ENCODE data around the gene SLC27A6. TPM values are rescaled to one million over a fixed set of nuclear protein-coding genes. Genes with fewer than 3 reads are reported as not detected.

The SLC27A6 gene
- total RNA-seq, 2 experiments from 2014 or later: not detected

- Mint-ChIP-seq H3K27ac (no peak overlapping the region), H3K4me3 (no peak overlapping the region), H3K27me3 (ENCODE audit: low read depth) (peaks cover 6% of the 10 kb centered on the region), H3K36me3 (ENCODE audit: low read depth) (no peaks in the 10 kb centered on the region), H3K9me3 (no peaks in the 10 kb centered on the region), H3K4me1 (ENCODE audit: low read depth) (no peaks in the 10 kb centered on the region)
- CTCF ChIA-PET: no interaction called here
- intact Hi-C loops (cut with micrococcal nuclease): no loop called here
- no peak for DNase-seq
Measured at GRCh38 chr5:129078247-129078646, 113.0 kb downstream of the SLC27A6 start.

GRCh38 chr5:129078660-129079059 is 113.4 kb downstream of the SLC27A6 start:
- CTCF ChIA-PET: no interaction called here
- DNase-seq: no peak

GRCh38 chr5:129079496-129079895 is 114.2 kb downstream of the SLC27A6 start:
- CTCF ChIA-PET: interaction anchor here (0.5 kb wide), 1 partner anchor 144 kb away, joined by 4 read pairs; no protein-coding TSS in a partner anchor
- H3K36me3 Mint-ChIP-seq (ENCODE audit: low read depth): no peaks in the 10 kb centered on the region

More at GRCh38 chr5:129078660-129079059, 113.4 kb downstream of the SLC27A6 start:
- H3K36me3 Mint-ChIP-seq (ENCODE audit: low read depth): no peaks in the 10 kb centered on the region
- H3K27ac Mint-ChIP-seq: no peak overlapping the region
- H3K27me3 Mint-ChIP-seq (ENCODE audit: low read depth): peaks cover 6% of the 10 kb centered on the region
- H3K4me1 Mint-ChIP-seq (ENCODE audit: low read depth): no peaks in the 10 kb centered on the region
- H3K4me3 Mint-ChIP-seq: no peak overlapping the region
- H3K9me3 Mint-ChIP-seq: no peaks in the 10 kb centered on the region
- intact Hi-C loops (cut with micrococcal nuclease): no loop called here

GRCh38 chr5:129080766-129081165 is 115.5 kb downstream of the SLC27A6 start:
- Mint-ChIP-seq H3K36me3 (ENCODE audit: low read depth) (no peaks in the 10 kb centered on the region), H3K4me1 (ENCODE audit: low read depth) (no peaks in the 10 kb centered on the region), H3K9me3 (no peaks in the 10 kb centered on the region), H3K27me3 (ENCODE audit: low read depth) (peaks cover 4% of the 10 kb centered on the region), H3K27ac (no peak overlapping the region), H3K4me3 (no peak overlapping the region)
- no peak for DNase-seq
- CTCF ChIA-PET: no interaction called here
- intact Hi-C loops (cut with micrococcal nuclease): no loop called here

More at GRCh38 chr5:129079496-129079895, 114.2 kb downstream of the SLC27A6 start:
- Mint-ChIP-seq H3K27me3 (ENCODE audit: low read depth) (peaks cover 6% of the 10 kb centered on the region), H3K4me1 (ENCODE audit: low read depth) (no peaks in the 10 kb centered on the region), H3K27ac (no peak overlapping the region), H3K9me3 (no peaks in the 10 kb centered on the region), H3K4me3 (no peak overlapping the region)
- intact Hi-C loops (cut with micrococcal nuclease): no loop called here
- no peak for DNase-seq

- no peaks in the 10 kb centered on the region for H3K36me3 Mint-ChIP-seq (ENCODE audit: low read depth)
- intact Hi-C loops (cut with micrococcal nuclease): no loop called here
- H3K27ac Mint-ChIP-seq: no peak overlapping the region
- H3K27me3 Mint-ChIP-seq (ENCODE audit: low read depth): peaks cover 7% of the 10 kb centered on the region
- H3K4me3 Mint-ChIP-seq: no peak overlapping the region
- no peaks in the 10 kb centered on the region for H3K4me1 Mint-ChIP-seq (ENCODE audit: low read depth)
- no peak for DNase-seq
- CTCF ChIA-PET: no interaction called here
- H3K9me3 Mint-ChIP-seq: no peaks in the 10 kb centered on the region
Measured at GRCh38 chr5:129082225-129083136, 117.2 kb downstream of the SLC27A6 start.

Other genes starting within 250 kb of the SLC27A6 start
- 10 to 100 TPM; 25.9 to 27.4 TPM for gene ISOC1, start 129.3 kb downstream of the SLC27A6 start, total RNA-seq

Data from activated naive CD4-positive, alpha-beta T cell treated with anti-CD3 and anti-CD28 coated beads for 36 hours (primary cell).